SK-N-SH treated with all-trans-retinoic acid at 6 μM for 48 hours (cell line): ENCODE results near the gene COMMD9.

Experiments
- ATAC-seq: fragments of 200-7000 bp; cut with Tn5 transposase; 3 replicates; pipeline ENCODE4 v1.9.1; 2020; ENCODE audit warnings: mild to moderate bottlenecking, moderate library complexity
- ARNTL ChIP-seq: fragments of 450-650 bp; formaldehyde crosslinking; IDR thresholded peaks from 2 replicates; pipeline ENCODE4 v1.5.0; 2020; ENCODE audit warnings: low read depth, mild to moderate bottlenecking, moderate library complexity, borderline replicate concordance
- BACH2 ChIP-seq: fragments of 250-450 bp; sonication (Bioruptor Pico); IDR thresholded peaks from 2 replicates; pipeline ENCODE4 v1.9.0; 2021; ENCODE audit warnings: mild to moderate bottlenecking, borderline replicate concordance
- ESRRG ChIP-seq: fragments of 250-450 bp; sonication (Bioruptor Pico); IDR thresholded peaks from 2 replicates; pipeline ENCODE4 v1.6.1; 2021; ENCODE audit warnings: mild to moderate bottlenecking
- GLIS3 ChIP-seq: fragments of 250-450 bp; sonication (Bioruptor Pico); IDR thresholded peaks from 2 replicates; pipeline ENCODE4 v1.5.0; 2020; ENCODE audit warnings: mild to moderate bottlenecking, moderate library complexity
- ISL1 ChIP-seq: fragments of 250-450 bp; sonication (Bioruptor Pico); IDR thresholded peaks from 2 replicates; pipeline ENCODE4 v2.1.2; 2022; ENCODE audit warnings: mild to moderate bottlenecking, moderate library complexity
- OSR1 ChIP-seq: fragments of 250-450 bp; sonication (Bioruptor Pico); IDR thresholded peaks from 2 replicates; pipeline ENCODE4 v1.8.0; 2022; ENCODE audit warnings: moderate library complexity, mild to moderate bottlenecking, inconsistent platforms
- POU6F1 ChIP-seq: fragments of 250-450 bp; sonication (Bioruptor Pico); IDR thresholded peaks from 2 replicates; pipeline ENCODE4 v1.8.0; 2021; ENCODE audit warnings: low read depth, mild to moderate bottlenecking, moderate library complexity, borderline replicate concordance
- PPARA ChIP-seq: fragments of 250-450 bp; sonication (Bioruptor Pico); IDR thresholded peaks from 2 replicates; pipeline ENCODE4 v1.5.0; 2020; ENCODE audit warnings: mild to moderate bottlenecking, borderline replicate concordance
- RARB ChIP-seq: fragments of 250-450 bp; sonication (Bioruptor Pico); IDR thresholded peaks from 2 replicates; pipeline ENCODE4 v1.8.0; 2021; ENCODE audit warnings: mild to moderate bottlenecking, moderate library complexity
- SNAI2 ChIP-seq: fragments of 250-450 bp; sonication (Bioruptor Pico); IDR thresholded peaks from 2 replicates; pipeline ENCODE4 v1.5.0; 2020; ENCODE audit warnings: mild to moderate bottlenecking, moderate library complexity
- TCF4 ChIP-seq: fragments of 250-450 bp; sonication (Bioruptor Pico); IDR thresholded peaks from 2 replicates; pipeline ENCODE4 v1.8.0; 2021; ENCODE audit warnings: mild to moderate bottlenecking, moderate library complexity, borderline replicate concordance
- TOX ChIP-seq: fragments of 250-450 bp; sonication (Bioruptor Pico); IDR thresholded peaks from 2 replicates; pipeline ENCODE4 v1.8.0; 2021; ENCODE audit warnings: mild to moderate bottlenecking, moderate library complexity, borderline replicate concordance
- TSHZ2 ChIP-seq: fragments of 250-450 bp; sonication (Bioruptor Pico); IDR thresholded peaks from 2 replicates; pipeline ENCODE4 v1.5.0; 2020; ENCODE audit warnings: mild to moderate bottlenecking, moderate library complexity
- ZC3H10 ChIP-seq: fragments of 250-450 bp; sonication (Bioruptor Pico); IDR thresholded peaks from 2 replicates; pipeline ENCODE4 v1.5.1; 2021; ENCODE audit warnings: mild to moderate bottlenecking, moderate library complexity
- ZFP3 ChIP-seq: fragments of 250-450 bp; sonication (Bioruptor Pico); IDR thresholded peaks from 2 replicates; pipeline ENCODE4 v1.5.0; 2020; ENCODE audit warnings: mild to moderate bottlenecking, moderate library complexity
- ZFP30 ChIP-seq: fragments of 450-650 bp; formaldehyde crosslinking; IDR thresholded peaks from 2 replicates; pipeline ENCODE4 v1.5.0; 2022; ENCODE audit warnings: mild to moderate bottlenecking, moderate library complexity
- ZNF565 ChIP-seq: fragments of 450-650 bp; formaldehyde crosslinking; conservative IDR thresholded peaks from 2 replicates; pipeline ENCODE4 v1.5.0; 2020; ENCODE audit warnings: low read depth, mild to moderate bottlenecking, moderate library complexity
- ZNF8 ChIP-seq: fragments of 450-650 bp; formaldehyde crosslinking; IDR thresholded peaks from 2 replicates; pipeline ENCODE4 v1.5.0; 2020; ENCODE audit warnings: mild to moderate bottlenecking, moderate library complexity
- TF ChIP-seq, protein P1 (sequence below): fragments of 250-450 bp; sonication (Bioruptor Pico); IDR thresholded peaks from 2 replicates; pipeline ENCODE4 v1.5.1; 2021; ENCODE audit warnings: mild to moderate bottlenecking, moderate library complexity
- TF ChIP-seq, protein P2 (sequence below): fragments of 250-450 bp; sonication (Bioruptor Pico); IDR thresholded peaks from 2 replicates; pipeline ENCODE4 v1.5.1; 2020; ENCODE audit warnings: low read depth, mild to moderate bottlenecking, moderate library complexity

COMMD9 gene

GRCh38 chr11:36264973-36265344 is 24.3 kb downstream of the COMMD9 start:
- TF ChIP-seq ZNF8 (CRISPR knock-in tag) (no peak), PPARA (CRISPR knock-in tag) (no peak), POU6F1 (CRISPR knock-in tag) (no peak), TOX (no peak), ZC3H10 (CRISPR knock-in tag) (no peak), ZFP3 (CRISPR knock-in tag) (no peak), TSHZ2 (CRISPR knock-in tag) (no peak)
- TF ChIP-seq, protein P1, sequence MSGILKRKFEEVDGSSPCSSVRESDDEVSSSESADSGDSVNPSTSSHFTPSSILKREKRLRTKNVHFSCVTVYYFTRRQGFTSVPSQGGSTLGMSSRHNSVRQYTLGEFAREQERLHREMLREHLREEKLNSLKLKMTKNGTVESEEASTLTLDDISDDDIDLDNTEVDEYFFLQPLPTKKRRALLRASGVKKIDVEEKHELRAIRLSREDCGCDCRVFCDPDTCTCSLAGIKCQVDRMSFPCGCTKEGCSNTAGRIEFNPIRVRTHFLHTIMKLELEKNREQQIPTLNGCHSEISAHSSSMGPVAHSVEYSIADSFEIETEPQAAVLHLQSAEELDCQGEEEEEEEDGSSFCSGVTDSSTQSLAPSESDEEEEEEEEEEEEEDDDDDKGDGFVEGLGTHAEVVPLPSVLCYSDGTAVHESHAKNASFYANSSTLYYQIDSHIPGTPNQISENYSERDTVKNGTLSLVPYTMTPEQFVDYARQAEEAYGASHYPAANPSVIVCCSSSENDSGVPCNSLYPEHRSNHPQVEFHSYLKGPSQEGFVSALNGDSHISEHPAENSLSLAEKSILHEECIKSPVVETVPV, result no peak
- TF ChIP-seq, all 23 proteins: peak for 0
- ATAC-seq, result no peak

DNA sequence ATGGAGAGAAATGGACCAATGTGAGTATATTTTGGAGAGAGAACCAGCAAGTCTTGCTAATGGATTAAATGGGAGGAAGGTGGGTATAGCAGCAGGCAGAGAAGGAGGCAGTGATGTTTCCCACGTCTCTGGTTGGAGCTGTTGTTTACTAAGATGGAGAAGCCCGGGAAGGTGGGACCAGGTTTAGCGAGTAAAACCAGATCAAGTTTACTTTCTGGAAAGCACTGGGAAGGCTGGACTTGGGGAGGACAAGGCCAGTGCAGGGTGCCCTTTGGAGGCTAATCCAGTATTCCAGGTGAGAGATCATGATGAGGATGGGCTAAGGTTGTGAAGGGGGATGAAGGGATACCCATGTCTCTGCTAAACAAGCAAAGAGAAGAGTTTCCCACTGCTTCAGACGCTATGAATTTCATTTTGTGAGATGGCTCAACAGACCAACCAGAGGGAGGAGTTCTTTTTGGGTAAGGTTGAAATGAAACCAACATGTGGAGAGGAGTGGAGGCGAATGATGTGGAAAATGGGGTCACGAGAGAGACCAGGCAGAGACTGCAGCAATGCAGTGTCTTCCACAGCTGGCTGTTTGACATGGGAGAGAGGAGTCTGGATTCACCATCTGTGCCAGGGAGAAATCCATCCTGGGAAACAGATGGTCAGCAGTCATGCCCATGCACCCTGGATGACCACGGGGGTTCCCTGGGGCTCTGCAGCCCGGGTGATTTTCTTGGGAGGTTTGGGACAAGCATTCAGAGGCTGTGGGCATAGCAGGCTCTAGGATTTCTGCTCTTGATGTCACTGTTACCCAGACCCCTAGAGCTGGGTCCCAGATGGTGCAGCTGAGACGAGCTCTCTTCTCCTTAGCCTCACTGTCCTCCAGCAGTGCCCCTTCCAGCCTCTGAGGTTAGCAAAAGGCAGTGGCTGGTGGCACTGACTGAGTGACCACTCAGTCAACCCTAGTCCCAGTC is 24.9 kb downstream of the COMMD9 start:
- TF ChIP-seq ZFP3 (CRISPR knock-in tag) (no peak), ZC3H10 (CRISPR knock-in tag) (no peak), RARB (CRISPR knock-in tag) (no peak), TCF4 (no peak), POU6F1 (CRISPR knock-in tag) (no peak), ISL1 (CRISPR knock-in tag) (no peak), ARNTL (CRISPR knock-in tag) (no peak), BACH2 (CRISPR knock-in tag) (no peak), TOX (no peak), OSR1 (CRISPR knock-in tag) (no peak), ESRRG (no peak), ZFP30 (CRISPR knock-in tag) (no peak), PPARA (CRISPR knock-in tag) (no peak), GLIS3 (CRISPR knock-in tag) (no peak), ZNF565 (CRISPR knock-in tag) (no peak)
- TF ChIP-seq, protein P2, sequence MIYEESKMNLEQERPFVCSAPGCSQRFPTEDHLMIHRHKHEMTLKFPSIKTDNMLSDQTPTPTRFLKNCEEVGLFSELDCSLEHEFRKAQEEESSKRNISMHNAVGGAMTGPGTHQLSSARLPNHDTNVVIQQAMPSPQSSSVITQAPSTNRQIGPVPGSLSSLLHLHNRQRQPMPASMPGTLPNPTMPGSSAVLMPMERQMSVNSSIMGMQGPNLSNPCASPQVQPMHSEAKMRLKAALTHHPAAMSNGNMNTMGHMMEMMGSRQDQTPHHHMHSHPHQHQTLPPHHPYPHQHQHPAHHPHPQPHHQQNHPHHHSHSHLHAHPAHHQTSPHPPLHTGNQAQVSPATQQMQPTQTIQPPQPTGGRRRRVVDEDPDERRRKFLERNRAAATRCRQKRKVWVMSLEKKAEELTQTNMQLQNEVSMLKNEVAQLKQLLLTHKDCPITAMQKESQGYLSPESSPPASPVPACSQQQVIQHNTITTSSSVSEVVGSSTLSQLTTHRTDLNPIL, result no peak
- ATAC-seq, result no peak

- no peak for ATAC-seq
These were observed 28.1 kb downstream of the COMMD9 start for GRCh38 chr11:36261094-36261493.

More at GRCh38 chr11:36261094-36261493, 28.1 kb downstream of the COMMD9 start:
- TF ChIP-seq SNAI2 (CRISPR knock-in tag), result no peak
- TF ChIP-seq POU6F1 (CRISPR knock-in tag), result no peak
- TF ChIP-seq TOX, result no peak
- no peak for TF ChIP-seq ARNTL (CRISPR knock-in tag)
